ENCODE measurements around the gene PCSK4.

DNA sequence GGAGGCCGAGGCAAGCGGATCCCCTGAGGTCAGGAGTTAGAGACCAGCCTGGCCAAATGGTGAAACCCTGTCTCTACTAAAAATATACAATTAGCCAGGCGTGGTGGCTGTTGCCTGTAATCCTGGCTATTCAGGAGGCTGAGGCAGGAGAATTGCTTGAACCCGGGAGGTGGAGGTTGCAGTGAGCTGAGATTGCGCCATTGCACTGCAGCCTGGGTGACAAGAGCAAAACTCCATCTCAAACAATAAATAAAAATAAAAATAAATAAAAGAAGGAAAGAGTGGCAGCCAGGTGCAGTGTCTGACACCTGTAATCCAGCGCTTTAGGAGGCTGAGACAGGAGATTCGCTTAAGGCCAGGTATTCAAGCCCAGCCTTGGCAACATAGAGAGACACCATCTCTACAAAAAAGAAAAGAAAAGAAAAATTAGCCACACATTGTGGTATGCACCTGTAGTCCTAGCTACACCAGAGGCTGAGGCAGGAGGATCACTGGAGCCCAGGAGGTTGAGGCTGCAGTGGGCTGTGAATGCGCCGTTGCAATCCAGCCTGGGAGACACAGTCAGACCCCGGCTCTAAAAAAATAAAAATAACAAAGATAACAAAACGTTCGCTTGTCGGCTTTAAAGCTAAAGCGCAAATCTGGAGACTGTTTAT lies 12.4 kb upstream of the PCSK4 start:
- TF ChIP-seq, protein P1, sequence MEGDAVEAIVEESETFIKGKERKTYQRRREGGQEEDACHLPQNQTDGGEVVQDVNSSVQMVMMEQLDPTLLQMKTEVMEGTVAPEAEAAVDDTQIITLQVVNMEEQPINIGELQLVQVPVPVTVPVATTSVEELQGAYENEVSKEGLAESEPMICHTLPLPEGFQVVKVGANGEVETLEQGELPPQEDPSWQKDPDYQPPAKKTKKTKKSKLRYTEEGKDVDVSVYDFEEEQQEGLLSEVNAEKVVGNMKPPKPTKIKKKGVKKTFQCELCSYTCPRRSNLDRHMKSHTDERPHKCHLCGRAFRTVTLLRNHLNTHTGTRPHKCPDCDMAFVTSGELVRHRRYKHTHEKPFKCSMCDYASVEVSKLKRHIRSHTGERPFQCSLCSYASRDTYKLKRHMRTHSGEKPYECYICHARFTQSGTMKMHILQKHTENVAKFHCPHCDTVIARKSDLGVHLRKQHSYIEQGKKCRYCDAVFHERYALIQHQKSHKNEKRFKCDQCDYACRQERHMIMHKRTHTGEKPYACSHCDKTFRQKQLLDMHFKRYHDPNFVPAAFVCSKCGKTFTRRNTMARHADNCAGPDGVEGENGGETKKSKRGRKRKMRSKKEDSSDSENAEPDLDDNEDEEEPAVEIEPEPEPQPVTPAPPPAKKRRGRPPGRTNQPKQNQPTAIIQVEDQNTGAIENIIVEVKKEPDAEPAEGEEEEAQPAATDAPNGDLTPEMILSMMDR (conservative IDR thresholded peaks at IDR 0.05): no peak
- TF ChIP-seq EZH2 (IDR thresholded peaks at IDR 0.05; ENCODE audit: low read depth): no peak
